DND-41 (cell line): ENCODE measurements around the gene POMGNT1.

Source experiments
- ATAC-seq: fragments of 200-7000 bp; cut with Tn5 transposase; 3 replicates; pipeline ENCODE4 v1.9.1; 2021; ENCODE audit warnings: low read depth; ENCODE audit not compliant: insufficient read depth
- DNase-seq: peaks from one replicate; pipeline ENCODE4 v3.0.0-alpha.2; 2020
- H2AFZ ChIP-seq: 2 replicates; pipeline ENCODE4 v1.6.0; 2012; ENCODE audit warnings: low read depth, low read length
- H3K27ac ChIP-seq: 2 replicates; pipeline ENCODE4 v1.5.1; 2012; ENCODE audit warnings: low read length, inconsistent platforms
- H3K27me3 ChIP-seq: fragments of 200-600 bp; sonication (generic); 2 replicates; pipeline ENCODE4 v1.6.0; 2012; ENCODE audit warnings: low read length, mild to moderate bottlenecking, inconsistent platforms; ENCODE audit not compliant: insufficient read depth, poor library complexity
- H3K36me3 ChIP-seq: 2 replicates; pipeline ENCODE4 v1.5.1; 2012; ENCODE audit warnings: low read length, inconsistent platforms; ENCODE audit not compliant: insufficient read depth
- H3K4me1 ChIP-seq: 2 replicates; pipeline ENCODE4 v1.5.1; 2012; ENCODE audit warnings: mild to moderate bottlenecking, low read length; ENCODE audit not compliant: insufficient read depth
- H3K4me2 ChIP-seq: 2 replicates; pipeline ENCODE4 v1.6.0; 2012; ENCODE audit warnings: mild to moderate bottlenecking, moderate library complexity, low read length, inconsistent platforms; ENCODE audit not compliant: insufficient read depth
- H3K4me3 ChIP-seq, 2 experiments: fragments of 200-600 bp in 1 of 2; shearing (Covaris generic) in 1 of 2; 2 replicates each; pipeline ENCODE4 v1.5.1; 2012 to 2016; ENCODE audit warnings: inconsistent platforms in 2 of 2, low read length in 2 of 2, mild to moderate bottlenecking in 2 of 2, low read depth in 1 of 2, moderate library complexity in 1 of 2
- H3K79me2 ChIP-seq: 2 replicates; pipeline ENCODE4 v1.6.0; 2012; ENCODE audit warnings: low read length, inconsistent platforms; ENCODE audit not compliant: insufficient read depth
- H3K9ac ChIP-seq: 2 replicates; pipeline ENCODE4 v1.6.0; 2012; ENCODE audit warnings: low read depth, mild to moderate bottlenecking, inconsistent platforms, low read length, moderate library complexity
- H3K9me3 ChIP-seq: 2 replicates; pipeline ENCODE4 v1.5.1; 2012; ENCODE audit warnings: low read length, moderate library complexity, mild to moderate bottlenecking, inconsistent platforms; ENCODE audit not compliant: insufficient read depth, severe bottlenecking
- H4K20me1 ChIP-seq: 2 replicates; pipeline ENCODE4 v1.6.0; 2012; ENCODE audit warnings: low read length; ENCODE audit not compliant: insufficient read depth
- CTCF ChIP-seq: IDR thresholded peaks from 2 replicates; pipeline ENCODE4 v1.5.1; 2012; ENCODE audit warnings: borderline replicate concordance, low read length, moderate library complexity, mild to moderate bottlenecking; ENCODE audit not compliant: poor library complexity, severe bottlenecking; ENCODE audit errors: extremely low read depth
- EZH2 ChIP-seq: IDR thresholded peaks from 3 replicates; pipeline ENCODE4 v1.6.1; 2012; ENCODE audit warnings: borderline replicate concordance, low read depth, mild to moderate bottlenecking, moderate library complexity, low read length, inconsistent platforms; ENCODE audit not compliant: severe bottlenecking

The POMGNT1 gene

GRCh38 chr1:46169811-46170454, 28.3 kb downstream of the POMGNT1 start:
- Histone ChIP-seq H3K4me2 (no peak overlapping the region), H3K36me3 (no peaks in the 10 kb centered on the region), H3K27me3 (no peaks in the 10 kb centered on the region), H3K4me3 (no peak overlapping the region), H3K4me1 (no peaks in the 10 kb centered on the region), H3K27ac (no peak overlapping the region), H3K9me3 (no peaks in the 10 kb centered on the region), H4K20me1 (no peaks in the 10 kb centered on the region), H2AFZ (no peak overlapping the region), H3K79me2 (no peaks in the 10 kb centered on the region), H3K9ac (no peak overlapping the region)
- DNase-seq (no peak), ATAC-seq (no peak)
- no peak for TF ChIP-seq CTCF
- TF ChIP-seq EZH2: no peak

- Histone ChIP-seq H3K4me1 (no peaks in the 10 kb centered on the region), H2AFZ (no peak overlapping the region), H3K9ac (no peak overlapping the region), H3K79me2 (no peaks in the 10 kb centered on the region), H3K36me3 (no peaks in the 10 kb centered on the region), H3K27ac (no peak overlapping the region), H3K27me3 (no peaks in the 10 kb centered on the region), H3K9me3 (no peaks in the 10 kb centered on the region), H3K4me3 (no peak overlapping the region), H3K4me2 (no peak overlapping the region), H4K20me1 (no peaks in the 10 kb centered on the region)
- DNase-seq (no peak), ATAC-seq (no peak)
- TF ChIP-seq EZH2: no peak
- TF ChIP-seq CTCF: no peak
Observed at GRCh38 chr1:46168477-46168876, 29.8 kb downstream of the POMGNT1 start.

GRCh38 chr1:46166521-46167462, 31.4 kb downstream of the POMGNT1 start:
- no peaks in the 10 kb centered on the region for H4K20me1 ChIP-seq
- no peaks in the 10 kb centered on the region for H3K4me1 ChIP-seq
- no peak for ATAC-seq
- H3K27ac ChIP-seq: no peak overlapping the region
- no peak overlapping the region for H3K4me2 ChIP-seq
- TF ChIP-seq CTCF (no peak), EZH2 (no peak)
- H3K9me3 ChIP-seq: no peaks in the 10 kb centered on the region
- no peaks in the 10 kb centered on the region for H3K27me3 ChIP-seq
- H3K9ac ChIP-seq: no peak overlapping the region
- no peak for DNase-seq
- H2AFZ ChIP-seq: no peak overlapping the region
- H3K79me2 ChIP-seq: no peaks in the 10 kb centered on the region
- H3K36me3 ChIP-seq: no peaks in the 10 kb centered on the region
- no peak overlapping the region for H3K4me3 ChIP-seq
